ENCODE measurements around the gene WFDC5.

WFDC5 gene

DNA sequence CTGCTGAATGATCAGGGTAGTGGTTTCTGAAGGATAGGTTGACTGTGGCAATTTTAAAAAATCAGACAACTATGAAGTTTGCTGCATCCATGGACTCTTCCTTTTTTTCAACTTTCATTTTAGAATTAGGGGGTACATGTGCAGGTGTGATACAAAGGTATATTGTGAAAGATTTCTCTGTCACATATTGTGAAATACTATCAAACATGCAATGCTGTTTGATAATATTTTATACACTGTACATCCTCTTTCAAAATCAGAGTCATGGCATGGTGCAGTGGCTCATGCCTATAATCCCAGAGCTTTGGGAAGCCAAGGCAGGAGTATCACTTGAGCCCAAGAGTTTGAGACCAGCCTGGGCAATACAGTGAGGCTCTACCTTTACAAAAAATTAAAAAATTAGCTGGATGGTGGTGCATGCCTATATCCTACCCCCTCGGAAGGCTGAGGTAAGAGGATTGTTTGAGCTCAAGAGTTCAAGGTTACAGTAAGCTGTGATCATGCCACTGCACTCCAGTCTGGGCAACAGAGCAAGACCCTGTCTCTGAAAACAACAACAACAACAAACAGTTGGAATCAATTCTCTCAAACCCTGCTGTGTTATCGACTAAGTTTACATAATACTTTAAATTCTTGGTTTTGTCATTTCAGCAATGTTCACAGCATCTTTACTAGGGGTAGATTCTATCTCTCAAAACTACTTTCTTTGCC is 4.7 kb upstream of the WFDC5 start:
- Histone ChIP-seq H3K79me2 (ENCODE audit: insufficient read depth, low read length) (no peaks in the 10 kb centered on the region), H3F3A (ENCODE audit: insufficient read depth) (no peaks in the 10 kb centered on the region), H2AFZ (ENCODE audit: low read depth, low read length, severe bottlenecking) (no peak overlapping the region), H3K9ac (ENCODE audit: low read length) (no peak overlapping the region), H3K4me2 (ENCODE audit: low read depth, low read length, poor library complexity, severe bottlenecking) (no peak overlapping the region), H4K20me1 (ENCODE audit: low read depth, low read length) (no peaks in the 10 kb centered on the region), H3K4me3 (ENCODE audit: insufficient read depth, low read length, poor library complexity, severe bottlenecking) (no peak overlapping the region), H3K9me2 (replicated peaks; ENCODE audit: insufficient read depth, low read length) (no peaks in the 10 kb centered on the region), H3K27me3 (ENCODE audit: low read length) (no peaks in the 10 kb centered on the region), H3K36me3 (ENCODE audit: low read length) (no peaks in the 10 kb centered on the region), H3K9me3 (ENCODE audit: insufficient read depth, low read length) (no peaks in the 10 kb centered on the region), H3K27ac (ENCODE audit: low read depth, low read length) (no peak overlapping the region)
- TF ChIP-seq, protein P1, sequence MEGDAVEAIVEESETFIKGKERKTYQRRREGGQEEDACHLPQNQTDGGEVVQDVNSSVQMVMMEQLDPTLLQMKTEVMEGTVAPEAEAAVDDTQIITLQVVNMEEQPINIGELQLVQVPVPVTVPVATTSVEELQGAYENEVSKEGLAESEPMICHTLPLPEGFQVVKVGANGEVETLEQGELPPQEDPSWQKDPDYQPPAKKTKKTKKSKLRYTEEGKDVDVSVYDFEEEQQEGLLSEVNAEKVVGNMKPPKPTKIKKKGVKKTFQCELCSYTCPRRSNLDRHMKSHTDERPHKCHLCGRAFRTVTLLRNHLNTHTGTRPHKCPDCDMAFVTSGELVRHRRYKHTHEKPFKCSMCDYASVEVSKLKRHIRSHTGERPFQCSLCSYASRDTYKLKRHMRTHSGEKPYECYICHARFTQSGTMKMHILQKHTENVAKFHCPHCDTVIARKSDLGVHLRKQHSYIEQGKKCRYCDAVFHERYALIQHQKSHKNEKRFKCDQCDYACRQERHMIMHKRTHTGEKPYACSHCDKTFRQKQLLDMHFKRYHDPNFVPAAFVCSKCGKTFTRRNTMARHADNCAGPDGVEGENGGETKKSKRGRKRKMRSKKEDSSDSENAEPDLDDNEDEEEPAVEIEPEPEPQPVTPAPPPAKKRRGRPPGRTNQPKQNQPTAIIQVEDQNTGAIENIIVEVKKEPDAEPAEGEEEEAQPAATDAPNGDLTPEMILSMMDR (IDR thresholded peaks at IDR 0.05; ENCODE audit: insufficient read depth, low read length, poor library complexity, severe bottlenecking), result no peak
- no peak for TF ChIP-seq EZH2phosphoT487 (conservative IDR thresholded peaks at IDR 0.05; ENCODE audit: low read length)

DNA sequence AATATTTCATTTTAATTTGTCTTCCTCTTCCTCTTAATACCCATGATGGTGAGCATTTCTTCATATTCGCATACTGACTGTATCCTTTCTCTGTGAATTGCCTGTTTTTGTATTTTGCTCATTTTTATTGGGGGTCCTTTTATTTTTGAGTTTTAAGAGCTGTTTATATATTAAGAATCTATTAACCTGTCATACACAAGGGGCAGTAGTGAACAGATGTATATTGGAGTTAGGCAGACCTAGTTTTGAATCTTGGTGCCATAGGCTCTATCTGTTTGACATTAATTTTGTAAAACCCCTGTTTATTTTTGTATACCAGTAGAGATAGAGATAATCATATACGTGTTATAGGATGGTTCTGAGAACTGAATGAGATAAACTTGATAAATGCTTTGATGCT is 3.1 kb upstream of the WFDC5 start:
- Histone ChIP-seq H2AFZ (ENCODE audit: low read depth, low read length, severe bottlenecking) (no peak overlapping the region), H3K9me3 (ENCODE audit: insufficient read depth, low read length) (no peaks in the 10 kb centered on the region), H3K4me3 (ENCODE audit: insufficient read depth, low read length, poor library complexity, severe bottlenecking) (no peak overlapping the region), H3K27ac (ENCODE audit: low read depth, low read length) (no peak overlapping the region), H3K27me3 (ENCODE audit: low read length) (no peaks in the 10 kb centered on the region), H3K4me2 (ENCODE audit: low read depth, low read length, poor library complexity, severe bottlenecking) (no peak overlapping the region), H4K20me1 (ENCODE audit: low read depth, low read length) (no peaks in the 10 kb centered on the region), H3K9me2 (replicated peaks; ENCODE audit: insufficient read depth, low read length) (no peaks in the 10 kb centered on the region), H3K79me2 (ENCODE audit: insufficient read depth, low read length) (no peaks in the 10 kb centered on the region), H3K36me3 (ENCODE audit: low read length) (no peaks in the 10 kb centered on the region), H3F3A (ENCODE audit: insufficient read depth) (no peaks in the 10 kb centered on the region), H3K9ac (ENCODE audit: low read length) (no peak overlapping the region)
- no peak for TF ChIP-seq EZH2phosphoT487 (conservative IDR thresholded peaks at IDR 0.05; ENCODE audit: low read length)
- TF ChIP-seq, protein P1 (IDR thresholded peaks at IDR 0.05; ENCODE audit: insufficient read depth, low read length, poor library complexity, severe bottlenecking), result no peak

DNA sequence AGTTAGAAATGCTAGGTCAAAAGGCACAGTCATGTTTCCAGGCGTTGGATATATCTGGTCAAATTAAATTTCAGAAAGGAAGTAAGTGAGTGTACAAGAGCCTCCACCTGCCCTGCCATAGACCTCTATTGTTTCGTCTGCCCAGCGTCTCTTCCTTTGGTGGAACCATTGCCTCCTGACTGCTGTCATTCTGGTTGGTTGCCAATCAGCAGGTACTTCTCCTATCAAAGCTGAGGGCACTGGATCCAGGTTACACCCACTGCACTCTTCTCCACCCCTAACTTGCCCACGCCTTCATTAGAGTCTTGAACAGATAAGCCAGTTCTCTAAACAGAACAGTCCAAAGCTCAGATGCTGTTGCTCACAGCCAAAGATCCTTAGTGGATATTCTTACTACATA is 2.6 kb upstream of the WFDC5 start:
- Histone ChIP-seq H2AFZ (ENCODE audit: low read depth, low read length, severe bottlenecking) (no peak overlapping the region), H3K27ac (ENCODE audit: low read depth, low read length) (no peak overlapping the region), H3K9ac (ENCODE audit: low read length) (no peak overlapping the region), H3K36me3 (ENCODE audit: low read length) (no peaks in the 10 kb centered on the region), H4K20me1 (ENCODE audit: low read depth, low read length) (no peaks in the 10 kb centered on the region), H3K79me2 (ENCODE audit: insufficient read depth, low read length) (no peaks in the 10 kb centered on the region), H3F3A (ENCODE audit: insufficient read depth) (no peaks in the 10 kb centered on the region), H3K27me3 (ENCODE audit: low read length) (no peaks in the 10 kb centered on the region), H3K4me3 (ENCODE audit: insufficient read depth, low read length, poor library complexity, severe bottlenecking) (no peak overlapping the region), H3K9me3 (ENCODE audit: insufficient read depth, low read length) (no peaks in the 10 kb centered on the region), H3K4me2 (ENCODE audit: low read depth, low read length, poor library complexity, severe bottlenecking) (no peak overlapping the region), H3K9me2 (replicated peaks; ENCODE audit: insufficient read depth, low read length) (no peaks in the 10 kb centered on the region)
- TF ChIP-seq EZH2phosphoT487 (conservative IDR thresholded peaks at IDR 0.05; ENCODE audit: low read length), result no peak
- TF ChIP-seq, protein P1 (IDR thresholded peaks at IDR 0.05; ENCODE audit: insufficient read depth, low read length, poor library complexity, severe bottlenecking), result no peak

Measured in SU-DHL-6 (cell line).